DOHH2 (cell line): Measurements from ENCODE around the gene NR4A3.

Source experiments
- EZH2phosphoT487 ChIP-seq: fragments of 200-600 bp; sonication (generic); IDR thresholded peaks from 2 replicates; pipeline ENCODE4 v1.6.1; 2017; ENCODE audit warnings: borderline replicate concordance, mild to moderate bottlenecking, antibody characterized with exemption, low read length, moderate library complexity, mixed read lengths
- TF ChIP-seq, protein P1 (sequence below): fragments of 200-600 bp; sonication (generic); IDR thresholded peaks from one replicate; pipeline ENCODE4 v1.5.1; 2014; ENCODE audit warnings: antibody characterized with exemption, mild to moderate bottlenecking, low read depth, low read length; ENCODE audit not compliant: poor library complexity, severe bottlenecking

DNA sequence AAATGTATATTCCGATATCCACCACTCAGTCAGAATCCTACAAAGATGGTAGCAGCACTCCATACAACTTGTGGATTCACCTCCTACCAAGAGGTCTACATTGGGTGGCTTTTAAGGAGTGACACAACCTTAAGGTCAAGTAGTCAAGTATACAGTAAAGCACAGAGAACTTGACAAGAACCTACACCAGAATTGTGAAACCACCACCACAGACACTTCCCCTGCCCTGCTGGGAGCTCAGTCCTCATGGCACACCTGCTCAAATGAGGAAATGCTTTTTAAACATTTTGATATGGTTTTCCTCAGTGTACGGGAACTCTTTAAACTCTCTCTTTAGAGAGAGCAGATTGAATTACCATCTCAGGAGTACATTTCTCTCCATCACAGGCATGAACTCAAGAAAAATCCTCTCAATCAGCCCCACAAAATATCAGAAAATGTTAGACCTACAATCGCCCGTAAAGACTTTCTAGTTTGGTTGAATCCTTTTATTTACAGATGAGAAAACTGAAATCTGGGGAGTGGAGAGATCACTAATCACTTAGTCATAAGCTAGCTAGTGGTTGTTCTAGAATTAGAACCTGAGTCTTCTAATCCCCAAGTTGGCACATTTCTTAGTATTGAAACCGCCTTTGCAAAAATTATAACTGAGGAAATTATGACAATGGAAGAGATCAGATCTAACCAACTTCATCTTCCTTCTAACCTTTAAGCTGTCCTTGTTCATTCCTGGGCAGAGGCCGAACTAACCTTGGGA, 38.5 kb upstream of the NR4A3 start:
- no peak for TF ChIP-seq EZH2phosphoT487
- TF ChIP-seq, protein P1, sequence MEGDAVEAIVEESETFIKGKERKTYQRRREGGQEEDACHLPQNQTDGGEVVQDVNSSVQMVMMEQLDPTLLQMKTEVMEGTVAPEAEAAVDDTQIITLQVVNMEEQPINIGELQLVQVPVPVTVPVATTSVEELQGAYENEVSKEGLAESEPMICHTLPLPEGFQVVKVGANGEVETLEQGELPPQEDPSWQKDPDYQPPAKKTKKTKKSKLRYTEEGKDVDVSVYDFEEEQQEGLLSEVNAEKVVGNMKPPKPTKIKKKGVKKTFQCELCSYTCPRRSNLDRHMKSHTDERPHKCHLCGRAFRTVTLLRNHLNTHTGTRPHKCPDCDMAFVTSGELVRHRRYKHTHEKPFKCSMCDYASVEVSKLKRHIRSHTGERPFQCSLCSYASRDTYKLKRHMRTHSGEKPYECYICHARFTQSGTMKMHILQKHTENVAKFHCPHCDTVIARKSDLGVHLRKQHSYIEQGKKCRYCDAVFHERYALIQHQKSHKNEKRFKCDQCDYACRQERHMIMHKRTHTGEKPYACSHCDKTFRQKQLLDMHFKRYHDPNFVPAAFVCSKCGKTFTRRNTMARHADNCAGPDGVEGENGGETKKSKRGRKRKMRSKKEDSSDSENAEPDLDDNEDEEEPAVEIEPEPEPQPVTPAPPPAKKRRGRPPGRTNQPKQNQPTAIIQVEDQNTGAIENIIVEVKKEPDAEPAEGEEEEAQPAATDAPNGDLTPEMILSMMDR, result no peak
